ENCODE measurements around the gene IPPK.
A peak's percentile ranks its signal among the peaks of the same experiment; 100 is the strongest.

IPPK gene

DNA sequence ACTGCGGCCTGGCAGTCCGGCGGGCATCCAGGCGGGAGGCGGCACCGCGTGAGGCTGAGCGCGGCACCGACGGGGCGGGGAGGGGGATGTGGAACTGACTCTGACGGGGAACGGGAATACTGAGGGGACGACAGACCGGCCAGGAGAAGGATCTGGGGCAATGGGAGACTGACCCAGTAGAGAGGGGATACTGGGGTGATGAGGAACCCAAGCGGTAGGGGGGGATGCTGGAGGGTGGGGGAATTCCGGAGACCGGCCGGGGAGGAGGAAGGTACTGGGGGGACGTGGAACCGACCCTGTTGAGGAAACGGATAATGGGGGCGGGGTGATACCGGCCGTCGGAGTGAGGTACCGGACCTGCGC lies 423 bp downstream of the IPPK start:
- TF ChIP-seq POLR2A (IDR thresholded peaks at IDR 0.05; ENCODE audit: low read depth, low read length): no peak
- FAIRE-seq (no peak), DNase-seq (ENCODE audit: insufficient read length, low spot score) (no peak)

DNA sequence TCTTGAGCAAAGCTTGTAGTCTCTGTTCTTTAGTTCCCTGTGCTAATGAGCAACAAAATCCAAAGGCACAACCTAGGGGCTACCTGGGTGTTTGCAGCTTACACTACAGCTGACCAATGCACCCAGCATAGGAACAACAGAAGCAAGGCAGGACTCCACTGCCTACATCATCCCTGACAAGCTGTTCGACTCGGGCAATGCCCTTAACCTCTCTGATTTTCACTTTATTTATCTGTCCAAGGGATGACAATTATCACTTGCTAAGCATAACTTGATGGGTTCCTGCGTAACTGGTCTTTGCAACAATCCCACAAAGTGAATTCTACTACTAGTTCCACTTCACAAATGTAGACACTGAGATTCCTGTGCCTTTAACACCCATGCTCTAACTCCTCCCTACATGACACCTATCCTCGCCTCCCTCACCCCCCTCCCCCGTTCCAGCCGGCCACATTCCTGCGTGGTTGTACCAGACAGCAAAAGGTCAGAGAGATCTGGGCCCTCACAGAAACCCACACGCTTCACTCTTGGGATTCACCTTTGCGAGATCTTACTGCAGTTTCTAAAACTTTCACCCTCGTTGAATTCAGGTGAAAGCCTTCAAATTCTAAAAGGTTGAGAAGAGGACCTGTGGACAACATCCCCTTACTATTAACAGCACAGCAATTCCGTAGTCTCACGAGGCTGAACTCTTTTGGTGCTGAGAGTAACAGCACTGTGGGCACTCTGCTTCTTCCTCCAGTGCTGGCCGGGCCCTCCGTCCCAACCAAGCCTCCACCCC lies 995 bp downstream of the IPPK start:
- TF ChIP-seq POLR2A (IDR thresholded peaks at IDR 0.05; ENCODE audit: low read depth, low read length): no peak
- FAIRE-seq (peak; percentile 33), DNase-seq (ENCODE audit: insufficient read length, low spot score) (peak; percentile 79)

DNA sequence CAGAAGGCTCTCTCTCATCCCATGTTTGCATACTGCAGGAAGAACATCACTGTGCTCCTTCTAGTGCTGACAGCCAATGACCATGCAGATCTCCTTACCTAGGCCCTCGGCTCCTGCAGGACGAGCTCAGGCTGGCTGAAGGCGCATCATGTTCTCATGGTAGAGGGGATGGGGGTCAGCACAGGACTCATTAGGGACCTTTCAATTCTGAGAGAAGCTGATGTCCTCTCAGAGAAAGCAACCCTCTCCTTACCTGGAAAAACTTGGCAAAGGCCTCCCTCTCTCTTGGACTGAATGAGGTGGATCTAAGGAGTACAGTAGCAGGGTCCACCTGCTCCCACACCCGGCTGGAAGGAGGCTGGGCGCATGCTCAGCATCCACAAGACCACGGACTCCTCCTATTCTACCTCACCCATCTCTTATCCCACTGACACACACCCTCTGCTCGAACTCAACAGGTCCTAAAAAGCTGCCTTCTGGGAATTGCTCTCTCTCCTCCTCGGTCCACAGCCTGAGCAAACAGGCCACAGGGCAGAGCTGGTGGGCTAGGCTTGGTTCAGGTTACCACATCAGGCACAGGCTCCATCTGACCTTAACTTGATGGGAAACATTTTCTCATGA lies 2.9 kb downstream of the IPPK start:
- no peak for TF ChIP-seq POLR2A (IDR thresholded peaks at IDR 0.05; ENCODE audit: low read depth, low read length)
- no peak for FAIRE-seq
- DNase-seq (ENCODE audit: insufficient read length, low spot score): no peak

DNA sequence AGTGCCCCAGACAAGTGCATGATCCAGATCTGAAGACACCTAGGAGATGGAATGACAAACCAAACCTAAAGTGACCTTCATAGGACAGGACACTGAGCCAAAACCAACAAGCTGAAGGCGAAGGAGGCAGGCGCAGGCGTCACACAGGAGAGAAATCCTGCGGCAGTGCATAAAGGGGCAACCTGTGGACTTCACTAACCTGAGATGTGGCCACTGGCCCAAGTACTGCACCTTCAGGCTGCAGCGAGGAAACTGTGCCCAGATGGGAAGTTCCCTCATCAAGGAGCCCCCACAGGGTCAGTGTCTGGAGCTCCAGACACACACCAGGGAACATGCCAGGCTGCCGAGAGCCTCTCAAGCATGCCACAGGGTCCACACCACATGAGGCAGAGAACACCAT lies 3.7 kb downstream of the IPPK start:
- DNase-seq (ENCODE audit: insufficient read length, low spot score): no peak
- TF ChIP-seq POLR2A (IDR thresholded peaks at IDR 0.05; ENCODE audit: low read depth, low read length): no peak
- FAIRE-seq: no peak

DNA sequence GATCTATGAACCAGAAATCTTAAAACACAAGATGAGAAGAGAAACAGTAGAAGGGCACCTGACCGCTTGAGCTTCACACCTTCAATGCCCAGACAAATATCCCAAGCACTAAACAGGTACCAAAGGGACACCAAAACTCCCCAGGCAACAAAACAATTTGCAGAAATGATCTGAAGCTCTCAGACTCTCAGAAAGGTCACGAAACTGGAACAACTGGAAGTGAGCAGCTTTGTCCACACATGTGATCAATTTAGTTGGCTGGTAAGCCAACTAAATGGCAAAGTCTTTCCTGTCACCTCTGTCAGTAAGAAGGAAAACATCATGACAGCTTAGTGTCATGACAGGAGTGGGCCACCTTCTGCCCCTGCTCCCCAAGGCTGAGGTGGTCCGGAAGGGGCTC lies 4.1 kb downstream of the IPPK start:
- TF ChIP-seq POLR2A (IDR thresholded peaks at IDR 0.05; ENCODE audit: low read depth, low read length): no peak
- FAIRE-seq: no peak
- DNase-seq (ENCODE audit: insufficient read length, low spot score): no peak

DNA sequence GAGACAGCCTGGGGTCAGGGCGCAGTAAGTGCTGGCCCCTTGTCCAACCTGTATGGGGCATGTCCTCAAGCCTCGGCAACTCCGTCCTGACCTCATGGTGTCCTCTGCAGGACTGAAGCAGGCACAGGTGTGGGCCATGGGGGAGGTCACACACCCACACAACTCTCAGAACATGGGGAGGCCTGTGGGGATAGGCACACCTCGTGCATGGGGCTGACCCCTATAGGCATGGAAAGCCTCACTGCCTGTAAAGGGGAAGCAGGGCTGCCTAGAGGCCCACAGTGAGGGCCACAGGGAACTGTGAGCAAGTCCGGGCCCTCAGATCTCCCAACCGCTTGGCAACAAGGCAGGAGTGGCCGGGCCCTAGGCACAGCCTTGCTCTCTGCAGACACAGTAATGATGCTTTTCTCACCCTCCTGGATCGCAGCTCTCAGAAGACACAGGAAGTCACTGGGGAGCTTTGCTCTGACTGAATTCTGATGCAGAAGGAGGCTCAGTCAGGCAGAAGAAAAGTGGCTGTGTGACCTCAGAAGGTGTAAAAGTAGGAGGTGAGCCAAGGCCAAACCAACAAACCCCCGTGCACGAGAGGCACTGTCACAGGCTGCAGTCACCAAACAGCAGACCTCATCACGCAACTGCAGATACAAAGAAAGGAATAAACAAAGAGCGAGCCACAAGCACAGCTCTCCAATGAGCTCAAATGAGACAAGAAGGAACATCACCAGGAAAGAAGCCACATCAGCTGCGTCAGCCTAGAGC lies 5.4 kb downstream of the IPPK start:
- FAIRE-seq (no peak), DNase-seq (ENCODE audit: insufficient read length, low spot score) (no peak)
- TF ChIP-seq POLR2A (IDR thresholded peaks at IDR 0.05; ENCODE audit: low read depth, low read length): no peak

DNA sequence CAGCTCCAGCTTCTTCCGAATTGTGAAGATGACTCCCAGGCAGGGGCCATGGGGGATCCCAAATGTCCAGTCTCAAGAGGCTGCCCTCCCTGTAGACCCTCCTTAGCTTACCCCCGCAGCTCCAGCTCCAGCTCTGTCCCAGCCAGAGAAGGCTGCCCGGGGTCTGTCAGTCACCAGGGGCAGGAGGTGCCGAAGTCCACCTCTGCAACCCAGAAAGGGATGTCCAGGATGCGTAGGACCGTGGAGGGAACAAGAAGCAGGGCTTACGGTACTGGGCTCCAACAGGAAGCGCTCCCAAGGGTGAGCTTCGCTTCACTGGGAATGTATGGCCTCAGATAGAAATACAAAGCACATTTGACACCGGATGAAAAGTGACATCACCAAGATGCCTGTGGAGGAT lies 6.0 kb downstream of the IPPK start:
- FAIRE-seq: no peak
- no peak for TF ChIP-seq POLR2A (IDR thresholded peaks at IDR 0.05; ENCODE audit: low read depth, low read length)
- no peak for DNase-seq (ENCODE audit: insufficient read length, low spot score)

DNA sequence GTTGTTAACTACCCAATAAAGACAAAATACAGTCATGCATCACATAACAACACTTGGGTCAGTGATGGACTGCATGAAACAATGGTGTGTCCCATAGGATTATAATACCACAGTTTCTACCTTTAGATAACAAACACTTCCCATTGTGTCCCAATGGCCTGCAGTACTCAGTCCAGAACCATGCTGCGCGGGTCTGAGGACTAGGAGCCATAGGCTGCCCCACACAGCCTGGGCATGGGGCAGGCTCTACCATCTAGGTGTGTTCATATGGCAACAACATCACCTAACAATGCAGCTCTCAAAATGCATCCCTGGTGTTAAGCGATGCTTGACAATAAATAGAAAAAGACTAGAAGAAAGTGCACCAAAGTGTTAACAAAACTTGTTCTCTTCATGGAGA lies 6.8 kb downstream of the IPPK start:
- no peak for FAIRE-seq
- TF ChIP-seq POLR2A (IDR thresholded peaks at IDR 0.05; ENCODE audit: low read depth, low read length): no peak
- no peak for DNase-seq (ENCODE audit: insufficient read length, low spot score)

DNA sequence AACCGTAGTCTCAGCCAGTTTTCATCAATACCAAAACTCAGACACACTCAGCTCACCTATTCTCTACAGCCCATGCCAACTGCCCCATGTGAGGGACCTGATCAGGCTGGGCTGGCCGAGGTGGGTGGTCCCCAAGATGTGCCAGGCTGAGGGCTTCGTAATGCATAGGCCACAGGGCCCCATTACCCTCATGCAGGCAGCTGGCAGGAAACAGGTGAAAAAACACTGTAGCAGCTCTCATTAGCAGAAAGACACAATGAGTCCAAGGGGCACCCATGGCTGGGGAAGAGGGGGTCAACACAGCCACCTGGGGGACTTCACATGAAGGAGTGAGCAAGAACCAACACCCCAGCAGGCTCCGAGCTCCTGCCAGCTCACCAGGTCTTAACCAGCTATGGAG lies 8.2 kb downstream of the IPPK start:
- no peak for TF ChIP-seq POLR2A (IDR thresholded peaks at IDR 0.05; ENCODE audit: low read depth, low read length)
- DNase-seq (ENCODE audit: insufficient read length, low spot score) (no peak), FAIRE-seq (no peak)

DNA sequence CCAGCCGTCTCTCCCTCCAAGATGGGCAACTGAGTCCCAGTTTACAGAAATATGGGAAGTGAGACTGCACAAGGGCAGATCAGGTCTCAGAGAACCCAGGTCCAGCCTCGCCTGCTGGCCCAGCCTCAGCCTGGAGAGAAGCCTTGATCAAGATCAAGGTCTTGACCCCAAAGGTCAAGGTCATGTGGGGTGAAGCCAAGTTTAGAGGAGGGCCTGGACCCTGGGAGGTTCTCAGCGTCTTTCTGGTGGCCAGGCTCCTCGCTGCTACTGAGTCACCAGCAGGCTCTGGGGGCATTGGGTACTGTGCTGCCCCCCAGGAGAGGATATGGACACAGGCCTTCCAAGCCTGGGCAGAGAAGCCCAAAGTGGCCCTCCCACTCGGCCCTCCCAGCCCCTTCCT lies 8.8 kb downstream of the IPPK start:
- DNase-seq (ENCODE audit: insufficient read length, low spot score) (no peak), FAIRE-seq (no peak)
- TF ChIP-seq POLR2A (IDR thresholded peaks at IDR 0.05; ENCODE audit: low read depth, low read length): no peak

DNA sequence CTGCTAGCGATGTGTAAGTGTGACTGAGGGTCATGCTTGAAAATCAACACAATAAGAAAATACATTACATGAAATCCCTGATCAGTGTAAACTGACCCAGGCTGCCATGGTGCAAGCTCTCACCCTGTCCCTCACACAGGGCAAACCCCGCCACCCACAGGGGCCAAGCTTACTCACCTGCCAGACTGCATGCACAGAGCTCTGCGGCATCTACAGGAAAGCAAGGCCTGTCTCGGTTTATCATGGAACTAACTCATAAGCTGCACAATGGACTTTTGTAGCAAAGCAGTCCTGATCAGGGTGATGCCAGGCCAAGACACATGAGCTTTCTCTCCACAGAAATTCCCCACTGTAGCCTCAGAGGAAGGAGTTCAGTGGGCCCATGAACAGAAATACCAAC lies 9.7 kb downstream of the IPPK start:
- FAIRE-seq (no peak), DNase-seq (ENCODE audit: insufficient read length, low spot score) (no peak)
- no peak for TF ChIP-seq POLR2A (IDR thresholded peaks at IDR 0.05; ENCODE audit: low read depth, low read length)

DNA sequence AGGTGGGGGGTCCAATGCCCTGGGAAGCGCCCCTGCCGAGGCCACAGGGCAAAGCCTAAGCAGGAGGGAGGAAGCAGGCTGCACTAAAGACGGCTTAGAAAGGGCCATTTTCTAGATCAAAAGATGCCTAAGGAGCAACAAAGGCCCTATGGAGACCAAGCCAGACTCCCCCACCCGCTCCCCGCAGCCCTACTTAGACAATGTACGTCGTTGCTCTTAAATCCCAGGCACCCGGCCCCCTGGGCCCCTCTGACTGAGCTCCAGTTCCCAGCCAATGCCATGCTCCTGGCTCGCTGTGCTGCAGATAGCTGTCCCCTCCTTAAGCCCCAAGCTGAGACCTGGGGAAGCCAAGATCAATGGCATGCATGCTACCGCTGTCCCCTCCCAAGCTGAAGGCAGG lies 10.3 kb downstream of the IPPK start:
- FAIRE-seq (no peak), DNase-seq (ENCODE audit: insufficient read length, low spot score) (no peak)
- no peak for TF ChIP-seq POLR2A (IDR thresholded peaks at IDR 0.05; ENCODE audit: low read depth, low read length)

DNA sequence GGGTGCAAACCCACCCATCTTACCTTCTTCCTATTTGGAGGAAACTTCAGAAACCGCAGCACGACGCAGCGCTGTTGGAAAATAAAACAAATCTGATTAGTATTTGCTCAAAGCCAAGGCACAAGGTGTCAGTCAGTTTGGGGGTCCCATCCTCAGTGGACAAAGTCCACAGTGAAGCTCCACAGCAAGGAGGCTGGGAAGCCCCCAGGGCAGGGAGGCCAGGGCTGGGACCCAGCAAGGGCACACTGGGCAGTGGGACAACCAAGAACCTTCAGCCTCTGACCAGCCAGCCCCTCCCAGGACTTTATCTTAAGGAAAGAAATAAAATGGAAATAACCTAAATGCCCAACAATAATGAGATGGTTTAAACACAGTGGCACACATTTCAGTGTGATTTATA lies 11.3 kb downstream of the IPPK start:
- no peak for DNase-seq (ENCODE audit: insufficient read length, low spot score)
- TF ChIP-seq POLR2A (IDR thresholded peaks at IDR 0.05; ENCODE audit: low read depth, low read length): no peak

DNA sequence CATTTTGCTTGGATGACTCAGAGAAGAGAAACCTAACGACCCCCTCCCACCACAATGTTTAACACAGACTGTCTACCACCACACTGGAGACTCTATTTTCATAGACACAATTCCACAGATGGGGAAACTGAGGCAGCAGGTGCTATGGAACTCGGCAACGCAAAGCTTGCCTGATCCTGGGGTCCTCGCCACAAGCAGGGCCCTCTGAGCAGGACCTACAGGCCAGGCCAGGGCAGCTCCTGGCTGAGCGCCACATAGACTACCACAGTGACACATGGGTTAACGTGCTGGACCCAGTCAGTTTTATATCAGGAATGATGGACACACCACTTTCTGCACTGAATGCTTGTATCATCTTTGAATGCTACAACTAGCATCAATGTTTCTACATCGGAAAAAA lies 11.8 kb downstream of the IPPK start:
- TF ChIP-seq POLR2A (IDR thresholded peaks at IDR 0.05; ENCODE audit: low read depth, low read length): no peak
- FAIRE-seq (no peak), DNase-seq (ENCODE audit: insufficient read length, low spot score) (no peak)

More for the DNA sequence above, 11.3 kb downstream of the IPPK start:
- FAIRE-seq: no peak
